ENCODE results near the gene CDHR2. TPM values are rescaled to one million over a fixed set of nuclear protein-coding genes. Genes with fewer than 3 reads are reported as not detected.
"Not testable (repeated sequence)": the region's sequence is repeated elsewhere in the genome, so short reads cannot be mapped to it uniquely, and the experiment has no call there.

Gene CDHR2
- polyA plus RNA-seq, 4 donors = 15.0 to 25.7 (median 21.7) TPM

GRCh38 chr5:176538230-176538988, 10.7 kb upstream of the CDHR2 start:
- DNase-seq (ENCODE audit: low read depth in 4 of 4, low spot score in 2 of 4) = no peak

GRCh38 chr5:176538989-176539384, 10.2 kb upstream of the CDHR2 start:
- no peak for DNase-seq (ENCODE audit: low read depth in 4 of 4, low spot score in 2 of 4)

- no peak for DNase-seq (ENCODE audit: low read depth in 4 of 4, low spot score in 2 of 4)
Measured at GRCh38 chr5:176540476-176540899, 8.7 kb upstream of the CDHR2 start.

- DNase-seq (ENCODE audit: low read depth in 4 of 4, low spot score in 2 of 4) = no peak
Measured at GRCh38 chr5:176540956-176541337, 8.2 kb upstream of the CDHR2 start.

- no peak for DNase-seq (ENCODE audit: low read depth in 4 of 4, low spot score in 2 of 4)
Measured at GRCh38 chr5:176541338-176542134, 7.6 kb upstream of the CDHR2 start.

- no peak for DNase-seq (ENCODE audit: low read depth in 4 of 4, low spot score in 2 of 4)
Measured at GRCh38 chr5:176542135-176542595, 7.0 kb upstream of the CDHR2 start.

- no peak for DNase-seq (ENCODE audit: low read depth in 4 of 4, low spot score in 2 of 4)
Measured at GRCh38 chr5:176542596-176543427, 6.3 kb upstream of the CDHR2 start.

- DNase-seq (ENCODE audit: low read depth in 4 of 4, low spot score in 2 of 4) = no peak
Measured at GRCh38 chr5:176543428-176544182, 5.5 kb upstream of the CDHR2 start.

- no peak for DNase-seq (ENCODE audit: low read depth in 4 of 4, low spot score in 2 of 4)
Measured at GRCh38 chr5:176545388-176545736, 3.8 kb upstream of the CDHR2 start.

GRCh38 chr5:176545737-176546509, 3.2 kb upstream of the CDHR2 start:
- DNase-seq (ENCODE audit: low read depth in 4 of 4, low spot score in 2 of 4) = no peak

GRCh38 chr5:176547802-176548201, 1.3 kb upstream of the CDHR2 start:
- DNase-seq (ENCODE audit: low read depth in 4 of 4, low spot score in 2 of 4) = no peak

GRCh38 chr5:176549871-176550270, 729 bp downstream of the CDHR2 start:
- no peak for DNase-seq (ENCODE audit: low read depth in 4 of 4, low spot score in 2 of 4)

- DNase-seq (ENCODE audit: low read depth in 4 of 4, low spot score in 2 of 4) = no peak
Measured at GRCh38 chr5:176550275-176550831, 1.2 kb downstream of the CDHR2 start.

- not testable (repeated sequence) for DNase-seq (ENCODE audit: low read depth in 4 of 4, low spot score in 2 of 4)
Measured at GRCh38 chr5:176550937-176551336, 1.8 kb downstream of the CDHR2 start.

GRCh38 chr5:176552332-176552869, 3.3 kb downstream of the CDHR2 start:
- DNase-seq (ENCODE audit: low read depth in 4 of 4, low spot score in 2 of 4) = no peak

GRCh38 chr5:176553260-176554085, 4.3 kb downstream of the CDHR2 start:
- no peak for DNase-seq (ENCODE audit: low read depth in 4 of 4, low spot score in 2 of 4)

GRCh38 chr5:176557846-176558245, 8.7 kb downstream of the CDHR2 start:
- no peak for DNase-seq (ENCODE audit: low read depth in 4 of 4, low spot score in 2 of 4)

GRCh38 chr5:176559683-176560082, 10.5 kb downstream of the CDHR2 start:
- no peak for DNase-seq (ENCODE audit: low read depth in 4 of 4, low spot score in 2 of 4)
